ENCODE measurements around the gene NCBP1. TPM values are rescaled to one million over a fixed set of nuclear protein-coding genes. Genes with fewer than 3 reads are reported as not detected.

NCBP1 gene
- total and polyA plus RNA-seq, 2 experiments from 2014 or later: 22.6 to 33.0 TPM

- no peaks in the 10 kb centered on the region for H3K9me3 ChIP-seq (ENCODE audit: low read depth)
- H3K36me3 ChIP-seq (replicated peaks; ENCODE audit: insufficient read depth, low read depth): no peaks in the 10 kb centered on the region
- no peaks in the 10 kb centered on the region for H3K79me2 ChIP-seq
- no peaks in the 10 kb centered on the region for H4K20me1 ChIP-seq (ENCODE audit: insufficient read depth, poor library complexity, severe bottlenecking)
- no peak overlapping the region for H3K4me2 ChIP-seq
- H3K27ac ChIP-seq: no peak overlapping the region
- H3K4me3 ChIP-seq: no peak overlapping the region
- H3K4me1 ChIP-seq (ENCODE audit: insufficient read depth): no peaks in the 10 kb centered on the region
- TF ChIP-seq EZH2phosphoT487 (IDR thresholded peaks at IDR 0.05; ENCODE audit: low read depth, severe bottlenecking, unreplicated experiment) (no peak), EZH2 (IDR thresholded peaks at IDR 0.05; ENCODE audit: borderline replicate concordance) (no peak), CTCF (IDR thresholded peaks at IDR 0.05; ENCODE audit: poor library complexity) (no peak)
- DNase-seq (ENCODE audit: low spot score): no peak
- H3K27me3 ChIP-seq: no peaks in the 10 kb centered on the region
- no peaks in the 10 kb centered on the region for H3K9me2 ChIP-seq (replicated peaks; ENCODE audit: insufficient read depth)
- WGBS (ENCODE audit: low lambda C conversion rate, missing lambda C conversion rate): 96% methylated on average over 1 of the region's 1 CpG
- no peak overlapping the region for H2AFZ ChIP-seq
These were observed 41.5 kb upstream of the NCBP1 start for GRCh38 chr9:97592126-97592525.

- Histone ChIP-seq H3K4me2 (no peak overlapping the region), H3K79me2 (no peaks in the 10 kb centered on the region), H3K4me3 (no peak overlapping the region), H4K20me1 (ENCODE audit: insufficient read depth, poor library complexity, severe bottlenecking) (no peaks in the 10 kb centered on the region), H3K27ac (no peak overlapping the region), H3K9me2 (replicated peaks; ENCODE audit: insufficient read depth) (no peaks in the 10 kb centered on the region), H3K27me3 (no peaks in the 10 kb centered on the region), H3K36me3 (replicated peaks; ENCODE audit: insufficient read depth, low read depth) (no peaks in the 10 kb centered on the region), H3K9me3 (ENCODE audit: low read depth) (no peaks in the 10 kb centered on the region), H3K4me1 (ENCODE audit: insufficient read depth) (no peaks in the 10 kb centered on the region), H2AFZ (no peak overlapping the region)
- no peak for DNase-seq (ENCODE audit: low spot score)
- WGBS (ENCODE audit: low lambda C conversion rate, missing lambda C conversion rate): 94% methylated on average over 4 of the region's 4 CpGs
- TF ChIP-seq EZH2phosphoT487 (IDR thresholded peaks at IDR 0.05; ENCODE audit: low read depth, severe bottlenecking, unreplicated experiment): no peak
- no peak for TF ChIP-seq EZH2 (IDR thresholded peaks at IDR 0.05; ENCODE audit: borderline replicate concordance)
- TF ChIP-seq CTCF (IDR thresholded peaks at IDR 0.05; ENCODE audit: poor library complexity): no peak
These were observed 39.7 kb upstream of the NCBP1 start for GRCh38 chr9:97593960-97594359.

GRCh38 chr9:97594381-97594921 is 39.2 kb upstream of the NCBP1 start:
- no peak for DNase-seq (ENCODE audit: low spot score)
- Histone ChIP-seq H3K27me3 (no peaks in the 10 kb centered on the region), H4K20me1 (ENCODE audit: insufficient read depth, poor library complexity, severe bottlenecking) (no peaks in the 10 kb centered on the region), H3K4me3 (no peak overlapping the region), H3K4me1 (ENCODE audit: insufficient read depth) (no peaks in the 10 kb centered on the region), H3K79me2 (no peaks in the 10 kb centered on the region), H3K36me3 (replicated peaks; ENCODE audit: insufficient read depth, low read depth) (no peaks in the 10 kb centered on the region), H3K4me2 (no peak overlapping the region), H2AFZ (no peak overlapping the region), H3K9me2 (replicated peaks; ENCODE audit: insufficient read depth) (no peaks in the 10 kb centered on the region), H3K9me3 (ENCODE audit: low read depth) (no peaks in the 10 kb centered on the region), H3K27ac (no peak overlapping the region)
- TF ChIP-seq EZH2phosphoT487 (IDR thresholded peaks at IDR 0.05; ENCODE audit: low read depth, severe bottlenecking, unreplicated experiment): no peak
- WGBS (ENCODE audit: low lambda C conversion rate, missing lambda C conversion rate): 86% methylated on average over 11 of the region's 11 CpGs

- H3K4me3 ChIP-seq: no peak overlapping the region
- TF ChIP-seq EZH2 (IDR thresholded peaks at IDR 0.05; ENCODE audit: borderline replicate concordance): no peak
- TF ChIP-seq EZH2phosphoT487 (IDR thresholded peaks at IDR 0.05; ENCODE audit: low read depth, severe bottlenecking, unreplicated experiment): no peak
- TF ChIP-seq CTCF (IDR thresholded peaks at IDR 0.05; ENCODE audit: poor library complexity): no peak
- no peak overlapping the region for H3K4me2 ChIP-seq
- no peak overlapping the region for H3K27ac ChIP-seq
- 92% methylated on average over 4 of the region's 4 CpGs for WGBS (ENCODE audit: low lambda C conversion rate, missing lambda C conversion rate)
- H3K9me2 ChIP-seq (replicated peaks; ENCODE audit: insufficient read depth): no peaks in the 10 kb centered on the region
- no peaks in the 10 kb centered on the region for H3K9me3 ChIP-seq (ENCODE audit: low read depth)
- no peaks in the 10 kb centered on the region for H3K27me3 ChIP-seq
- no peak overlapping the region for H2AFZ ChIP-seq
- H3K36me3 ChIP-seq (replicated peaks; ENCODE audit: insufficient read depth, low read depth): no peaks in the 10 kb centered on the region
- H3K79me2 ChIP-seq: no peaks in the 10 kb centered on the region
- H3K4me1 ChIP-seq (ENCODE audit: insufficient read depth): no peaks in the 10 kb centered on the region
- no peaks in the 10 kb centered on the region for H4K20me1 ChIP-seq (ENCODE audit: insufficient read depth, poor library complexity, severe bottlenecking)
- no peak for DNase-seq (ENCODE audit: low spot score)
These were observed 36.7 kb upstream of the NCBP1 start for GRCh38 chr9:97596906-97597305.

Data from hepatocyte (in vitro differentiated cells).